B cell (primary cell): Measurements from ENCODE around the gene DOC2B. TPM values are rescaled to one million over a fixed set of nuclear protein-coding genes. Genes with fewer than 3 reads are reported as not detected.

Experiments used
- ATAC-seq: fragments of 200-7000 bp; cut with Tn5 transposase; one replicate; pipeline ENCODE4 v1.10.0; 2021; ENCODE audit warnings: low read depth, mild to moderate bottlenecking, moderate number of reproducible peaks, moderate library complexity
- CTCF ChIA-PET: fragments of 350-600 bp; sonication (Branson Sonifier 250); formaldehyde crosslinking; loops from one replicate; lab custom pipeline; 2021; ENCODE audit warnings: antibody characterized with exemption, inconsistent platforms; lab: Charles Lee
- POLR2A ChIA-PET: fragments of 350-600 bp; sonication (Branson Sonifier 250); formaldehyde crosslinking; loops from one replicate; lab custom pipeline; 2021; ENCODE audit warnings: antibody characterized with exemption; lab: Charles Lee
- DNase-seq: peaks from one replicate; pipeline ENCODE4 v3.0.0; 2013
- H2AFZ ChIP-seq: 2 replicates; pipeline ENCODE4 v1.6.1; 2012; ENCODE audit warnings: mild to moderate bottlenecking, low read depth, low read length; ENCODE audit not compliant: insufficient read depth, poor library complexity, severe bottlenecking
- H3K27ac ChIP-seq, 2 donors: 1 replicate in 1 of 2; 2 replicates in 1 of 2; pipeline ENCODE4 v1.5.1; 2012 to 2013; ENCODE audit warnings: low read length in 2 of 2, mild to moderate bottlenecking in 2 of 2, moderate library complexity in 1 of 2
- H3K27me3 ChIP-seq, 4 experiments: fragments of 200-600 bp in 1 of 4; sonication (generic) in 1 of 4; replicated peaks in 1 of 4; 1 replicate in 2 of 4; 2 replicates in 2 of 4; pipeline versions ENCODE4 v1.6.1 to v1.7.0; 2013 to 2016; ENCODE audit warnings: low read length in 3 of 4, mild to moderate bottlenecking in 2 of 4, mixed read lengths in 1 of 4, moderate library complexity in 1 of 4; ENCODE audit not compliant: insufficient read depth in 4 of 4, control insufficient read depth in 3 of 4; ENCODE audit errors: control extremely low read depth in 1 of 4
- H3K36me3 ChIP-seq, 2 experiments: replicated peaks in 1 of 2; 1 replicate in 1 of 2; 2 replicates in 1 of 2; pipeline versions ENCODE4 v1.6.1 to v1.7.1; 2013; ENCODE audit warnings: low read length in 1 of 2; ENCODE audit not compliant: insufficient read depth in 2 of 2, control insufficient read depth in 1 of 2; ENCODE audit errors: control extremely low read depth in 1 of 2, extremely low read depth in 1 of 2
- H3K4me1 ChIP-seq, 2 donors: fragments of 200-600 bp in 1 of 2; sonication (generic) in 1 of 2; 1 replicate in 1 of 2; 2 replicates in 1 of 2; pipeline versions ENCODE4 v1.5.1 to v1.6.1; 2013 to 2017; ENCODE audit warnings: low read length in 2 of 2; ENCODE audit not compliant: control insufficient read depth in 2 of 2, insufficient read depth in 2 of 2
- H3K4me2 ChIP-seq: replicated peaks from 2 replicates; pipeline ENCODE3; 2012; ENCODE audit warnings: mild to moderate bottlenecking, low read depth, low read length; ENCODE audit not compliant: poor library complexity, severe bottlenecking
- H3K4me3 ChIP-seq, 5 experiments: fragments of 200-600 bp in 1 of 5; sonication (generic) in 1 of 5; 1 replicate in 3 of 5; 2 replicates in 2 of 5; pipeline versions ENCODE4 v1.5.1 to v1.7.0; 2011 to 2016; ENCODE audit warnings: low read length in 4 of 5, mild to moderate bottlenecking in 4 of 5, low read depth in 2 of 5, control low read depth in 1 of 5, moderate library complexity in 1 of 5; ENCODE audit not compliant: insufficient read depth in 1 of 5; ENCODE audit errors: control extremely low read depth in 1 of 5, extremely low read depth in 1 of 5
- H3K79me2 ChIP-seq: fragments of 200-600 bp; sonication (generic); one replicate; pipeline ENCODE4 v1.6.0; 2016; ENCODE audit warnings: low read length; ENCODE audit not compliant: control insufficient read depth, insufficient read depth
- H3K9ac ChIP-seq: fragments of 200-600 bp; sonication (generic); 2 replicates; pipeline ENCODE4 v1.6.1; 2017; ENCODE audit warnings: mild to moderate bottlenecking, low read length, moderate library complexity
- H3K9me3 ChIP-seq, 3 donors: one replicate each; pipeline versions ENCODE4 v1.6.1 to v1.7.1; 2013; ENCODE audit warnings: low read length in 2 of 3; ENCODE audit not compliant: control insufficient read depth in 2 of 3, insufficient read depth in 1 of 3; ENCODE audit errors: control extremely low read depth in 1 of 3
- H4K20me1 ChIP-seq: 2 replicates; pipeline ENCODE4 v1.6.0; 2012; ENCODE audit warnings: mild to moderate bottlenecking, low read length; ENCODE audit not compliant: insufficient read depth, control insufficient read depth, poor library complexity, severe bottlenecking
- H3K27ac Mint-ChIP-seq: one replicate; pipeline ENCODE4 v1.8.0; 2021; ENCODE audit warnings: mixed read lengths
- H3K27me3 Mint-ChIP-seq: one replicate; pipeline ENCODE4 v1.8.0; 2021; ENCODE audit warnings: mixed read lengths
- H3K4me1 Mint-ChIP-seq: one replicate; pipeline ENCODE4 v1.8.0; 2021; ENCODE audit warnings: mixed read lengths
- H3K4me3 Mint-ChIP-seq: one replicate; pipeline ENCODE4 v1.8.0; 2021; ENCODE audit warnings: mixed read lengths
- H3K9me3 Mint-ChIP-seq: one replicate; pipeline ENCODE4 v1.8.0; 2022; ENCODE audit warnings: mixed read lengths; ENCODE audit not compliant: insufficient read depth
- EZH2 ChIP-seq: IDR thresholded peaks from 2 replicates; pipeline ENCODE4 v1.6.1; 2012; ENCODE audit warnings: borderline replicate concordance, low read depth, mild to moderate bottlenecking, moderate library complexity, low read length; ENCODE audit not compliant: insufficient read depth, poor library complexity, severe bottlenecking
- WGBS: methylation state at CpG from one replicate; pipeline ENCODE4 v1.1.5; 2013; ENCODE audit warnings: missing lambda C conversion rate; ENCODE audit not compliant: insufficient coverage; 5-methylcytosine and 5-hydroxymethylcytosine counted together
- intact Hi-C: fragments of 100-400 bp; cut with micrococcal nuclease; formaldehyde crosslinking; loops from one replicate; pipeline ENCODE4 v1.10.0; 2022
- polyA plus RNA-seq: library from polyadenylated mRNA; depleted of rRNA; stranded (reverse); fragments of >200 nt; gene quantifications from 2 replicates; pipeline ENCODE4 v1.2.3, GENCODE V29; 2012
- total RNA-seq, 2 donors: library from RNA; stranded (reverse); fragments of 120-200 nt in 1 of 2; gene quantifications; 1 replicate in 1 of 2; 2 replicates in 1 of 2; pipeline versions ENCODE4 v1.2.3 to v1.2.4, GENCODE V29; 2013 to 2022
- TF ChIP-seq, protein P1 (sequence below): fragments of 200-600 bp; IDR thresholded peaks from one replicate; pipeline ENCODE4 v1.8.0; 2022; ENCODE audit warnings: antibody characterized with exemption, mild to moderate bottlenecking

Gene DOC2B
- total and polyA plus RNA-seq, 2 donors (not counting 1 experiment from before 2014, with no cell fraction given): not detected

DNA sequence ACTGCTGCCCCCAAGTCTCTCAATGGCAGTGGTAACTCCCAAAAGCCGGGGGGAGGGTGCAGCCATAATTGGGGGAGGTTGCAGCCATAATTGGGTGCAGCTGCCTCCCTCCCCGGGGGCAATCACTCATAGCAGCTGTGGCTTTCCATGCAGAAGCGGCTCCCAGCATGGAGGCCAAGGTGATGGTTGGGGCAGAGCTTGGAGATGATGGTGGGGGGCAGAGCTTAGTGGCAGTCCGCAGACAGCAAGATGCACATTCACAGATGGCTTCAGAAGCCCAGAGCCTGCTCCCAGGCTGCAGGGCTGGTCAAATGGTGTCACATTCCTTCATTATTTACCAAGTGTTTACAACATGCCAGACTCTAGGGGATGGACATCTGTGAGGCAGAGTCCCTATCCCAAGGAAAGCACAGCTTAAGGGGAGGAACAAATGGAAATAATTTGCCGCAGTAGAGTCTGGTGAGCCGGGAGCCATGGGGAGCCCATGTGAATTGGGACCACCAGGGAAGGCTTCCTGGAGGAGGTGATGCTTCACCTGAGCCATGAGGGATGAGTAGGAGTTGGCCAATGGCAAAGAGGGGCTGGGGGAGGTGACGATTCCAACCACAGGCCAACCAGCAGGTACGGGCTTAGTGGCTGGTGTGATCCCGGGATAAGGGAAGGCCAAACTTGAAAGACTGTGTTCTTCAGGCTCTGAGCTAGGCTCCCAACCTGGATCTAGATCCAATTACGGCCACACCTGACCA, 8.1 kb downstream of the DOC2B start:
- Mint-ChIP-seq H3K9me3 (no peaks in the 10 kb centered on the region), H3K4me3 (no peak overlapping the region), H3K27ac (no peak overlapping the region), H3K4me1 (no peaks in the 10 kb centered on the region), H3K27me3 (peaks cover 17% of the 10 kb centered on the region)
- Histone ChIP-seq H3K9ac (no peak overlapping the region), H3K79me2 (no peaks in the 10 kb centered on the region), H3K27me3 (peaks cover 0 to 6% (median 0%) of the 10 kb centered on the region in 4 experiments), H3K4me1 (no peaks in the 10 kb centered on the region), H3K36me3 (no peaks in the 10 kb centered on the region), H4K20me1 (no peaks in the 10 kb centered on the region), H3K9me3 (no peaks in the 10 kb centered on the region), H3K4me3 (no peak overlapping the region), H3K27ac (no peak overlapping the region), H3K4me2 (no peak overlapping the region), H2AFZ (no peak overlapping the region)
- intact Hi-C loops: no loop called here
- POLR2A ChIA-PET: no interaction called here
- no peak for TF ChIP-seq EZH2
- TF ChIP-seq, protein P1, sequence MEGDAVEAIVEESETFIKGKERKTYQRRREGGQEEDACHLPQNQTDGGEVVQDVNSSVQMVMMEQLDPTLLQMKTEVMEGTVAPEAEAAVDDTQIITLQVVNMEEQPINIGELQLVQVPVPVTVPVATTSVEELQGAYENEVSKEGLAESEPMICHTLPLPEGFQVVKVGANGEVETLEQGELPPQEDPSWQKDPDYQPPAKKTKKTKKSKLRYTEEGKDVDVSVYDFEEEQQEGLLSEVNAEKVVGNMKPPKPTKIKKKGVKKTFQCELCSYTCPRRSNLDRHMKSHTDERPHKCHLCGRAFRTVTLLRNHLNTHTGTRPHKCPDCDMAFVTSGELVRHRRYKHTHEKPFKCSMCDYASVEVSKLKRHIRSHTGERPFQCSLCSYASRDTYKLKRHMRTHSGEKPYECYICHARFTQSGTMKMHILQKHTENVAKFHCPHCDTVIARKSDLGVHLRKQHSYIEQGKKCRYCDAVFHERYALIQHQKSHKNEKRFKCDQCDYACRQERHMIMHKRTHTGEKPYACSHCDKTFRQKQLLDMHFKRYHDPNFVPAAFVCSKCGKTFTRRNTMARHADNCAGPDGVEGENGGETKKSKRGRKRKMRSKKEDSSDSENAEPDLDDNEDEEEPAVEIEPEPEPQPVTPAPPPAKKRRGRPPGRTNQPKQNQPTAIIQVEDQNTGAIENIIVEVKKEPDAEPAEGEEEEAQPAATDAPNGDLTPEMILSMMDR: no peak
- DNase-seq: no peak
- no peak for ATAC-seq
- 74% methylated on average over 9 of the region's 10 CpGs for WGBS
- CTCF ChIA-PET: no interaction called here

DNA sequence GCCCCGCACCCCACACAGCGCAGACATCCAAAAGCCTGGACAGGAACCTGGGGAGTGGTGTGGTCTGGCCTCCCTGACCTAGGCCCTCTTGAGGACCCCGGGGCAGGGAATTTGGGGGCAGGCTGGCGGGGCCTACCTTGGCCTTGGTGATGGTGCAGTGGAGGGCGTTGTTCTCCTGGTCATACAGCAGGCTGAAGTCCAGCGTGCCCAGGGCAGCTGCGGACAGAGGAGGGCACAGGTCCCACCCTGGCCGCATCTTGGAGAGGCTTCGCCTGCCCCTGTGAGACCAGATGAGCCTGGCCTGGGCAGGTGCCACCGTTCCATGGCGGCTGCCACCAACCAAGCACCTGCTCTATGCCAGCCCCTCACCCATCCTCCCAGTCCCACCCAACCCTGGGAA, 9.0 kb downstream of the DOC2B start:
- TF ChIP-seq, protein P1: no peak
- TF ChIP-seq EZH2: no peak
- DNase-seq: no peak
- no peak for ATAC-seq
- H4K20me1 ChIP-seq: no peaks in the 10 kb centered on the region
- H3K9me3 Mint-ChIP-seq: no peaks in the 10 kb centered on the region
- no peaks in the 10 kb centered on the region for H3K27me3 ChIP-seq
- H3K27ac Mint-ChIP-seq: no peak overlapping the region
- H3K9ac ChIP-seq: no peak overlapping the region
- no peaks in the 10 kb centered on the region for H3K79me2 ChIP-seq
- no peak overlapping the region for H3K4me2 ChIP-seq
- H3K4me3 ChIP-seq: no peak overlapping the region
- intact Hi-C loops: no loop called here
- H3K4me3 Mint-ChIP-seq: no peak overlapping the region
- H3K36me3 ChIP-seq: no peaks in the 10 kb centered on the region
- 80% methylated on average over 11 of the region's 11 CpGs for WGBS
- H3K4me1 Mint-ChIP-seq: no peaks in the 10 kb centered on the region
- H3K9me3 ChIP-seq: no peaks in the 10 kb centered on the region
- POLR2A ChIA-PET: no interaction called here
- no peak overlapping the region for H3K27ac ChIP-seq
- CTCF ChIA-PET: no interaction called here
- peaks cover 14% of the 10 kb centered on the region for H3K27me3 Mint-ChIP-seq
- no peaks in the 10 kb centered on the region for H3K4me1 ChIP-seq
- no peak overlapping the region for H2AFZ ChIP-seq
